Esophagus mucosa (tissue), 1 donor: Measurements from ENCODE around the gene BLVRB. TPM values are rescaled to one million over a fixed set of nuclear protein-coding genes. Genes with fewer than 3 reads are reported as not detected.
"Not testable (repeated sequence)": the region's sequence is repeated elsewhere in the genome, so short reads cannot be mapped to it uniquely, and the experiment has no call there.

ENCODE experiments used
- ATAC-seq: fragments of 200-7000 bp; cut with Tn5 transposase; one replicate; pipeline ENCODE4 v1.9.1; 2020
- total RNA-seq: library from RNA; stranded (reverse); gene quantifications from one replicate; pipeline ENCODE4 v1.2.4, GENCODE V29; 2023
- donor health status: DM: yes; HTN: yes; CAD: no.

BLVRB gene
- 119 TPM for total RNA-seq

DNA sequence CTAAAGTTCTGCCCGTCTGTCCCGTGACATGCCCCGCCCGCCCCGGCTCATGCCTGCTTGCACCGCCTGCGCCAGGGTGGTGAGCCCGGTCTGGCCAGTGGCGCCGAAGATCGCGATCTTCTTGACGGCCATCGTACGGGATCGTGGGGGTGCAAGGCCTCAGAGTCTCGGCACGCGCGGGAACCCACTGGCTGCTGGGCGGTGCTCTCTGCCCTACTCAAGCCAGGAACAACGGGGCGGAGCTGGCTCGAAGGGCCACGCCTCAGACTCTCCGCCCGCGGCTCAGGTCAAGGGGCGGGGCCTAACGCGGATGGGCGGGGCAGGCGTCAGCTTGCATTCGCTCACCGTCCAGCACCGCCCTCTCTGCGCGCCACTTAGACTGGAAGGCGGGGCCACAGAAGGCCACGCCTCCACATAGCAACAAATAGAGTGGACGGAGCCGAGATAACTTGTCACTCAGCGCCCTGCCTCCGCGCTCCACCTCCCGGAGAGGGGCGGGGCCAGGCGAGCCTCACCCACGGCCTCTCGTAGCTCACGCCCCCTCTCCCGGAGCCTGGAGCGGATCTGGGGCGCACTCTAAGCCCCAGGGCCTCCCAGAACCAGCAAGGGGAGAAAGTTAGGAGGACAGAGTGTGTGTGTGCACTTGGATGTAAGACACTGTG lies at the start of gene BLVRB:
Gene BLVRB (minus strand): TSS at position 189 of the 662 bp plus-strand sequence. CDS start 57 bp downstream, at position 132.
- peak; percentile 92 for ATAC-seq

DNA sequence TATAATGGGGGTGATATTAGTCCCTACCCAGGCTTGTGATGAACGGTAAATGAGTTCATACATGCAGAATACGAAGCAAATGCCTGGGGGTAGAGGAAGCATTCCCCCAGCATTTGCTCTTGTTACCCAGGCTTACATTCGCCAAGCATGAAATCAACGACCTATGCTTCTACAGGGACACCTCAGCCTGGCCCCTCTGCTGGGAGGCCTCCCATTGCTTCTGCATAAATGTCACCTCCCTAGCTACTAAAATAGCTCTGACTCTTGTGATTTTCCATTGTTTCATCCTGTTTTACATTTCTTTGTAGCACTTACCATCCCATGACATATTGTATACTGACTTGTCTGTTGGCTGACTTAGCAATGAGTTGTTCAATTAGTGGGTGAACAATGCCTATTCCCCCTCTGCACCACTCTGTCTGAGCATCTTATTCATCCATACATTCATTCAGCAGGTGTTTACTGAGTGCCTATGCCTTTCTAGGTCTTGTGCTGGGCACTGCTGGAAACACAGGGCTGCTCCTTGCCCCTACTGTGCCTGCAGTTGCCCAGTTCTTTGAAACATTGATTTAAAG lies 48.3 kb upstream of the BLVRB start:
- no peak for ATAC-seq

DNA sequence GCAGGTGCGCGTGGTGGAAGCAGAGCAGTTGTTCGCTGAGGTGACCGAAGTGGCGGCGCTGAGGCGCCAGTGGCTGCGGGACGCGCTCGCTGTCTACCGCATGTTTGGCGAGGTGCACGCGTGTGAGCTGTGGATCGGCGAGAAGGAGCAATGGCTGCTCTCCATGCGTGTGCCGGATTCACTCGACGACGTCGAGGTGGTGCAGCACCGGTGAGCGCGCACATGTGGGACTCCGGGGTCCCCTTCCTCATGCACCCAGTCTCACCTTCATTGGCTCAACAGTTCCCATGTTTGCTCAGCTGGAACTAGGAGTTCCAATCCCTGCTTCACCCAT lies 47.8 kb upstream of the BLVRB start:
- no peak for ATAC-seq

DNA sequence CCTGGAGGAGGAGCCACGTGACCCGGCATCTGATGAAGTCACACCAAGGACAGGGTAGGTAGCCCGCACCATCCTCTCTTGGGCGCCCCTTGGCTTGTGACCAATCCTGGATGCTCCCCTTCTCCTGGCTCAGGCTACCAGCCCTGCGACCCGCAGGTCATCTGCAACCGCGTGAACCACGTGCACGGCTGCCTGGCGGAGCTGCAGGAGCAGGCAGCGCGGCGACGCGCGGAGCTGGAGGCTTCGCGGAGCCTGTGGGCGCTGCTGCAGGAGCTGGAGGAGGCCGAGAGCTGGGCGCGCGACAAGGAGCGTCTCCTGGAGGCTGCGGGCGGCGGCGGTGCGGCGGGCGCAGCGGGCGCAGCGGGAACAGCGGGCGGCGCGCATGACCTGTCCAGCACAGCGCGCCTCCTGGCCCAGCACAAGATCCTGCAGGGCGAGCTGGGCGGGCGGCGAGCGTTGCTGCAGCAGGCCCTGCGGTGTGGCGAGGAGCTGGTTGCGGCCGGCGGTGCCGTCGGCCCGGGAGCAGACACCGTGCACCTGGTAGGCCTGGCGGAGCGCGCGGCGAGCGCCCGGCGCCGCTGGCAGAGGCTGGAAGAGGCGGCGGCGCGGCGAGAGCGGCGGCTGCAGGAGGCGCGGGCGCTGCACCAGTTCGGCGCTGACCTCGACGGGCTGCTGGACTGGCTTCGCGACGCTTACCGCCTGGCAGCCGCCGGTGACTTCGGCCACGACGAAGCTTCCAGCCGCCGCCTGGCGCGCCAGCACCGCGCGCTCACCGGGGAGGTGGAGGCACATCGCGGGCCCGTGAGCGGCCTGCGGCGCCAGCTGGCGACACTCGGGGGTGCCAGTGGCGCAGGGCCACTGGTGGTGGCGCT lies 47.2 kb upstream of the BLVRB start:
- ATAC-seq = peak; percentile 33

DNA sequence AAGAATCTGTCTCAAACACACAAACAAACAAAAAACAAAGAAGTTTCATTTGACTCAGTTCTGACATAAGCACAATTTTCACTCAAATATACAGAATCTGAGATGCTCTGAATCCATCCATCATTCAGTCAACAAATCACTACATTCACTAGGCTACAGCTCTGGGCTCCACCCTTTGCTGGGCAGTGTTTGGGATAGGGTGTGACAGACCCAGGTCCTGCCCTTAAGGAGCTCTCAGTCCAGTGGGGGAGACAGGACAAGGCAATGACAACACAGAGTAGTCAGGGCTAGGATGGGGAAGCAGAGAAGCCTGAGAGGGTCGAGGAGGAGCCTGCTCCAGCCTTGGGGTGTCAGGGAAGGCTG lies 46.5 kb upstream of the BLVRB start:
- peak; percentile 13 for ATAC-seq

DNA sequence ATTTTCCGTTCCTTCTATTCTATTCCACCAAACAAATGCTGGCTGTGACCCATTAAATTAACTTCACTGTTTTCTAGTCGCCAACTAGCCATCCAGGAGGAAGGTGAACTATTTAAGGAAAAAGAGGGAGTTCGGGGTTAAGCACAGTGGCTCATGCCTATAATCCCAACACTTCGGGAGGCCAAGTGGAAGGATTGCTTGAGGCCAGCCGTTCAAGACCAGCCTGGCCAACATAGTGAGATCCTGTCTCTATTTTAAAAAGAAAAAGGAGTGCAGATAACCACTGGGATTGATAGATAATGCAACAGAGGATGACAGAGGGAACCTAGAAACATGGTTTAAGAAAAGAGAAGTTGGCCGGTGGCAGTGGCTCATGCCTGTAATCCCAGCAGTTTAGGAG lies 45.9 kb upstream of the BLVRB start:
- ATAC-seq = no peak

DNA sequence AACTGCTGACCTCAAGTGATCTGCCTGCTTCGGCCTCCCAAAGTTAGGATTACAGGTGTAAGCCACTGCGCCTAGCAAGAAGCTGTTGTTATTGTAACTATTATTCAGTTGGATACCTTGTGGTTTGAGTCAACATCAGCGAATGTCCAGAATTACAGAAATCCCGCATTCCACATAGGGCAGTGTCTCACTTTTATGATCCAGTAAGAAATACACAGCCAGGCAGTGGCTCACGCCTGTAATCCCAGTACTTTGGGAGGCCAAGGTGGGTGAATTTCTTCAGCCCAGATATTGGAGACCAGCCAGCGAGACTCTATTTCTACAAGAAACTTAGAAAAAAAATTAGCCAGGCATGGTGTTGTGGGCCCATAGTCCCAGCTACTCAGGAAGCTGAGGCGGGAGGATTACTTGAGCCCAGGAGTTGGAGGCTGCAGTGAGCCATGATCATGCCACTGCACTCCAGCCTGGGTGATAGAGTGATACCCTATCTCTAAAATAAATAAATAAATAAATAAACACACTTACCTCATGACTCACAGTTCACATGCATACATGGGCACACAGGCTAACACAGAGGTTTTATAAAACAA lies 45.1 kb upstream of the BLVRB start:
- ATAC-seq = no peak

DNA sequence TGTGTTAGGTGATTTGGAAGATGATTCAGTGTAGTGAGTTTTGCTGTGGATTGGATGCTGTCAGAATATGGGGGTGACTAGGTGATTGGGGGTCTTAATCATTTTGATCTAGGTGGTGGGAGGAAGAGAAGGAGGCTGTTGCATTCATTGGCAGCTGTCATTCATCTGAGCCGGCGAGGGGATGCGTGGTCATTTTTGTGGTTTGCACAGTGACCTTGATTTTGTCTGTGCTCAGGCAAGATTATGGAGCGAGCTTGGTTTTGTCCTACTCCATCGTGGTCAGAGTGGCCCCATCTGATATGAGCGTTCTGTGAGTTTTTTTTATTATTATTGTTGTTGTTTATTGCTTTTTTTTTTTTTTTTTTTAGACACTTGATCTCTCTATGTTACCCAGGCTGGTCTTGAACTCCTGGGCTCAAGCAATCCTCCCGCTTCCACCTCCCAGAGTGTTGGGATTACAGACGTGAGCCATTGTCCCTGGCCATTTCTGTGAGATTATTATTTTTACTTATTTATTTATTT lies 43.3 kb upstream of the BLVRB start:
- no peak for ATAC-seq

DNA sequence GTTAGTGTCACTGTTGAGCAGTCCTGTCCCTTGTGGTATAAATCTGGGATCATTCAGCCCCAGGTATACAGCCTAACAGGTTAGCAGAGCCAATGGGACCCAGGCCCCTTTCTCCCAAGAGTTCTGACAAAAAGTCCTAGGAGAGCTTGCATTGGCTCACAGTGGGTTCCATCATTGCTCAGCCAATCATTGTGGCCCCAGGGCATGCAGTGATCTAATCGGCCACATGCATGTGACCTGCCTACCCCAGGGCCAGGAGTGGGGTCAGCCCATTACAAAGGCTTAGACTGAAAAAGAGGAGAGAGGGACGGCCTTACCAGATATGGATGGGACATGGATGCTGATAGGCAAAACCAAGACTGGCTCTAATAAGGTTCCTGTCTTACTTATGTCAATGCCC lies 42.3 kb upstream of the BLVRB start:
- ATAC-seq = no peak

DNA sequence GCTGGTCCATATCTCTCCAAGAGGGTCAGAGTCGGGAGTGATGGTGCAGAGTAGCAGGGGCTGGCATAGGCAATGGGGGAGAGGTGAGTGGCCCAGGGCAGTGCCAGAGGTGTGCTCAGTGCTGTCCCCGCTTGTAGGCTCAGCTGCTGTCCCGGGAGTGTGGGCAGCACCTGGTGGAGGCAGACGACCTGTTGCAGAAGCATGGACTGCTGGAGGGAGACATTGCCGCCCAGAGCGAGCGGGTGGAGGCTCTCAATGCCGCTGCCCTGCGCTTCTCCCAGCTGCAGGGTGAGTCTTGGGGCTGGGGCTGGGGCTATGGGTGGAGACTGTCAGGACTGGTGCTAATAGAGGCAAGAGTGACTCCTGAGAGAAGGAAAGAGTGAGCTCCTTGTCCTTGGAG lies 40.6 kb upstream of the BLVRB start:
- ATAC-seq = no peak

DNA sequence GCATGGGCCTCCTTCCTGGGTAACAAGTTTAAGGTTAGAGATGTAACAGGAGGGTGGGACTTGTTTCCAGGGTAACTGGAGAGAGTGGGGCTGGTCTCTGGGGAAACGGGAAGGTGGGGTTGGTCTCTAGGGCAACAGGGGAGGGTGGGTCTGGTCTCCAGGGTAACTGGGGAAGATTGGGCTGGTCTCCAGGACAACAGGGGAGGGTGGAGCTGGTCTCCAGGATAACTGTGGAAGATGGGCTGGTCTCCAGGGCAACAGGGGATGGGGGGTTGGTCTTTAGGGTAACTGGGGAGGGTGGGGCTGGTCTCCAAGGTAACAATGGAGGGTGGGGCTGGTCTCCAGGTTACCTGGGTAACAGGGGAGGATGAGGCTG lies 37.8 kb upstream of the BLVRB start:
- no peak for ATAC-seq

DNA sequence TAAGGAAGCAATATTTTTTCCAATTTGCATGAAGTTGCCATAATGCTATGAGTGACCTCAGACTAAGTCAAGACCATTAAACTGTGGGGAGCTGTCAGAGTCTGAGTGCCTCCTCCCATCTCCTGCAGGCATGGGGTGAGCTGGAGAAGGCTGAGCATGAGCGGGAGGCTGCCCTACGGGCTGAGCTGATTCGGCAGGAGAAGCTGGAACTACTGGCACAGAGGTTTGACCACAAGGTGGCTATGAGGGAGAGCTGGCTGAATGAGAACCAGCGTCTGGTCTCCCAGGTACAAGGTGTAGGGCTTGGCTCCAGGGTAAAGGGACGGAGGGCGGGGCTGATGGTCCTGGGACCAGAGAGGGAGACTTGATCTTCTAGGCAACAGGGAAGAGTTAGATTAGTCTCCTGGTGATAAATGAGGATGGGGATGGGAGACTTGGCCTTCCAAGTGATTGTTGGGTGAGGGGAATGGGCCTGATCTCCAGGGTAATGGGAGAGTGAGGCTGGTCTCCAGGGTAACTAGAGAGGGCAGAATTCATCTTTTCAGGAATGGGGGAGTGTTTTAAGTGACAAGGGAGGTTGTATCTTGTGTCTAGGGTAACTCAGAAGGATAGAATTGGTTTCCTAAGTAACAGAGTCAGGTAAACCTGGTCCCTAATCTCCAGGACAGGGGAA lies 37.2 kb upstream of the BLVRB start:
- peak; percentile 44 for ATAC-seq

DNA sequence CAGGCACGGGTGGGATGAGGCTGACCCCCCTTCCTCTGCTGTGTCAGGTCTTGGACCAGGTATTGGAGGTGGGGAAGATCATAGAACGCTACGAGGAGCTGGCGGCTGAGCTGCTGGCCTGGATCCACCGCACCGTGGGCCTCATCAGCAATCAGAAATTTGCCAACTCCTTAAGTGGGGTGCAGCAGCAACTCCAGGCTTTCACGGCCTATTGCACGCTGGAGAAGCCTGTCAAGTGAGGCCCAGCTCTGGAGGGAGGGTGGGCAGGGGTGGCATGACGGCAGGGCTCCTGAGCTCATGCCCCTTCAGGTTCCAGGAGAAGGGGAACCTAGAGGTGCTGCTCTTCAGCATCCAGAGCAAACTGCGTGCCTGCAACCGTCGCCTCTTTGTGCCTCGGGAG lies 36.5 kb upstream of the BLVRB start:
- no peak for ATAC-seq

DNA sequence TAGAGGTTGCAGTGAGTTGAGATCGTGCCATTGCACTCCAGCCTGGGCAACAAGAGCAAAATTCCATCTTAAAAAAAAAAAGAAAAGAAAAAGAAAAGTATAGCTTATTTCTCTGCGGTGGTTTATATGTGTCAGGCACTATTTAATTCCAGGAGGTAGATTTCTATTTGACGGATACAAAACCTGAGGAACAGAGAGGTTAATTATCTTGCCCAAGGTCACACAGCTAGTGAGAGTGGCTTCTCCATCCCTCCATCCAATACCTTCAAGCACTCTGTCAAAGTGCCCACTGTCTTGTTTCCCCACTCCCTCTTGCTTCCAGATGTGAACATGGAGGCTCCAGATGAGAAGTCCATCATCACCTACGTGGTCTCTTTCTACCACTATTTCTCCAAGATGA lies 36.1 kb upstream of the BLVRB start:
- ATAC-seq = no peak

DNA sequence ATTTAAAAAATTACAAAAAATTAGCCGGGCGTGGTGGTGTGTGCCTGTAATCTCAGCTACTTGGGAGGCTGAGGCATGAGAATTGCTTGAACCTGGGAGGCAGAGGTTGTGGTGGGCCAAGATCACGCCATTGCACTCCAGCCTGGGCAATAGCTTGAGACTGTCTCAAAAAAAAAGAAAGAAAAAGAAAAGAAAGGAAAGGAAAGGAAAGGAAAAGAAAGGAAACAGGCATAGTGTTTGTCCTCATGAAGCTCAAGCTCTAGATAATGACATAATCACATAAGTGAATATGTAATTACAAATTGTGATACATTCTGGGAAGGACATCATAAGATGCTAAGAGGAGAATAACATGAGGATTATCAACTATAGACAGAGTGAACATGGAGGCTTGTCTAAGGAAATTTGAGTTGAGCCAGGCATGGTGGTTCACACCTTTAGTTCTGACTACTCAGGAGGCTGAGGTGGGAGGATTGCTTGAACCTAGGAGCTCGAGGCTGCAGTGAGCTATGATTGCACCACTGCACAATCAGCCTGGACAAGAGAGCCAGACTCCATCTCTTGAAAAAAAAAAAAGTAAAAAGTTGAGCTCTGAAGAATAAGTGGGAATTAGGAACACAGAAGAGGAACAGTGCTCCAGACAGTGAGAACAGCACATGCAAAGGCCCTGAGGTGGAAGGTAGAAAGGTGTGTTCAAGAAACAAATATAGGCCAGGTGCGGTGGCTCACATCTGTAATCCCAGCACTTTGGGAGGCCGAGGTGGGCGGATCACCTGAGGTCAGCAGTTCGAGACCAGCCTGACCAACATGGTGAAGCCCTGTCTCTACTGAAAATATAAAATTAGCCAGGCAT lies 35.4 kb upstream of the BLVRB start:
- ATAC-seq = not testable (repeated sequence)

DNA sequence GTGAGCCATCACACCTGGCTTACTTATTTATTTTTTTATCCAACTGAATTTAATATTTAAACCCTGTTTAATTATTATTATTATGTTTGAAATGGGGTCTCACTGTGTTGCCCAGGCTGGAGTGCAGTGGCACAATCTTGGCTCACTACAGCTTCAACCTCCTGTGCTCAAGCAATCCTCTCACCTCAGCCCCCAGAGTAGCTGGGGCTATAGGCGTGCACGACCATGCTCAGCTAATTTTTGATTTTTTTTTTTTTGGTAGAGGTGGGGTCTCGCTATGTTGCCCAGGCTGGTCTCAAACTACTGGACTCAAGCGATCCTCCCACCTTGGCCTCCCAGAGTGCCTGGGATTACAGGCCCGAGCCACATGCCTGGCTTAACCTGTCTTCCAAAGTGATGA lies 33.8 kb upstream of the BLVRB start:
- ATAC-seq = no peak

DNA sequence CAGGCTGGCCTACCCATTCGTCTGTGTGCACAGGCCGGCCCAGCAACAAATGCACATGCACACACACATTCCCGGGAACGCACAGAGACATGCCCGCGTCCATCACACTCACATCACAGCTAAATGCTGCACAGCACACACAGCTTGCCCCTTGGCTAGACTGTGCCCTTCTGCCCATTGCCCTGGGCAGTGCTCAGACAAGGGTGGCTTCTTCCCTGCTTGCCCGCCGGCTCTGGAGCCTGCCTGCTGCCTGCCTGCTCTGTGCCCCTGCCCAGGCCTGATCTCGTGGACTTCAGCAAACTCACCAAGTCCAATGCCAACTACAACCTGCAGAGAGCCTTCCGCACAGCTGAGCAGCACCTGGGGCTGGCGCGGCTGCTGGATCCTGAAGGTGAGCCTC lies 31.7 kb upstream of the BLVRB start:
- no peak for ATAC-seq

DNA sequence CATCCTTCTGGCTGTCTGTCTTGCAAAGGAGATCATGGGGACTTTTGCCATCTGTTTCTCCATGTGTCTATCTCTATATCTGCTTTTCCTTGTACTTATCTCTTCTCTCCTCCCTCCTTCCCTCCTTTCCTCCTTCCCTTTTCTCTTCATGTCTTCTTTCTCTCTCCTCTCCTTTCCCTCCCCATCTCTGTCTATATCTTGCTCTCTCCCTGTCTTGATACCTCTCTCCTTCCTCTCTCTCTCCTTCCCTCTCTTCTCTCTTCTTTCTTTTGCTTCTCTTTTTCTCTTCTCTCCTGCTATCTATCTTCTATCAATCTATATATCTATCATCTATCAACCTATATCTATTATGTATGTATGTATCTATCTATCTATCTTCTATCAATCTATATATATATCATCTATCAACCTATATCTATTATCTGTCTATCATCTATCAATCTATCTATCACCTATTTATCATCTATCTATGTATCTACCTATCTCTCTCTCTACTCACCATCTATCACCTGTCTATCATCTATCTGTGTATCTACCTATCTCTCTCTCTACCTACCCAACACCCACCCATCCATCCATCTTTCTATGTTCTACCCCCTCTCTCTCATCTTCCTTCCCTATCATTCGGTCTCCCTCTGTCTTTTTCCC lies 28.8 kb upstream of the BLVRB start:
- no peak for ATAC-seq

DNA sequence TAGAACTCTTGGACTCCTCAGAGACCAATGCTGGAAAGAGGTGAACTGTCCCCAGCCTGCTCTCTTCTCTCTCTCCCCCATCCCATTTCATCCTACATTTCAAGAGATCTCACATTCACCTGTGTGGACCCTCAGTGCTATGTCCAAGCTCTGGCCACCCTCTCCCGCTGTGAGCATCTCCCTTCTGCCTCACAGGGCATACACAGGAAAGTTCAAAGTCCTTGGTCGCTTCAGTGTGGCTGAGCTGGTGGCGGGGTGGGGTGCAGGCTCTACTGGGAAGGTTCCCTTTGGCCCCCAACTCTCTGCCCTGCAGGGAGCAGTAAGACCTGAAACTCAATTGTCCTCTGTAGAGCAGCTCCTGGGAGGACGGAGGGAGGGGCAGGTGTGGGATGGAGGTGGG lies 28.2 kb upstream of the BLVRB start:
- no peak for ATAC-seq

DNA sequence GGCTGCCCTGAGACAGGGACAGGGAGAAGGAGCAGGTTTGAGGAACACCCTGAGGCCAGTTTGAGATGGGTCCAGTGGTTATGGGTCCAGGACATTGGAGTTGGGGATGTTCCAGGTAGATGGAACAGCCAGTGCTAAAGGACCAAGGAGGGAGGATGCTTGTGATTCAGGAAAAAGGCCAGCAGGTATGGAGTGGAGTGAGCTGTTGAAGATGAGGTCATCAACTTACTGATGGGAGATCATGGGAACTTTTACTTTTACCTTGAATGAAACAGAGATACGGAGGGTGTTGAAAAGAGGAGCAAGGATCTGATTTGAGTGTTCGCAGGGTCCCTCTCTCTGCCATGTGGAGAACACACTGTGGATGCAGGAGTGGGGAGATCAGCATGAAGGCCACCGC lies 26.7 kb upstream of the BLVRB start:
- ATAC-seq = no peak

DNA sequence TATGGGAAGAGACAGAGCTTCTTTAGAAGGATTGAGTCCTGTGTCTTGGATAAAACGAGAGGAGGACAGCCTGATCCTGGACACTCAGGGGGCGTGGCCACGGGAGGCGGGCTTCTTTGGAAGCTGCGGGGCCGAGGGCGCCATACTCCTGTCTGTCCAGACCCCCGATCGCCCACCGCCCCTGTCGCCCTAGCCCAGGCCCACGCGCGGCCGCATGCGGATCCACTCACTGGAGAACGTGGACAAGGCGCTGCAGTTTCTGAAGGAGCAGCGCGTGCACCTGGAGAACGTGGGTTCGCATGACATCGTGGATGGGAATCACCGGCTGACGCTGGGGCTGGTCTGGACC lies 24.3 kb upstream of the BLVRB start:
- ATAC-seq = no peak

DNA sequence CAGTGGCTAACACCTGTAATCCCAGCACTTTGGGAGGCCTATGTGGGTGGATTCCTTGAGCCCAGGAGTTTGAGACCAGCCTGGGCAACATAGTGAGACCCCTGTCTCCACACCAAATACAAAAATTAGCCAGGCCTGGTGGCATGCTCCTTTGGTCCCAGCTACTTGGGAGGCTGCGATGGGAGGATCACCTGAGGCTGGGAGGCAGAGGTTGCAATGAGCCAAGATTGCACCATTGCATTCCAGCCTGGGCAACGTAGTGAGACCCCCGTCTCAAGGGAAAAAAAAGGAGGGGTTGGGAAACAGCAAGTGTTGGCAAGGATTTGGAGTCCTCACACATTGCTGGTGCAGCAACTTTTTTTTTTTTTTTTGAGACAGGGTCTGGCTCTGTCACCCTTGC lies 20.5 kb upstream of the BLVRB start:
- no peak for ATAC-seq
